HG03575 (cell line): ENCODE data around the gene CCDC177.

ENCODE experiments used
- ATAC-seq: cut with Tn5 transposase; IDR thresholded peaks from one replicate; pipeline ENCODE4 v1.9.1; 2021; ENCODE audit not compliant: unreplicated experiment, insufficient number of reproducible peaks, low FRiP score; ENCODE audit errors: extremely low read depth

CCDC177 gene

DNA sequence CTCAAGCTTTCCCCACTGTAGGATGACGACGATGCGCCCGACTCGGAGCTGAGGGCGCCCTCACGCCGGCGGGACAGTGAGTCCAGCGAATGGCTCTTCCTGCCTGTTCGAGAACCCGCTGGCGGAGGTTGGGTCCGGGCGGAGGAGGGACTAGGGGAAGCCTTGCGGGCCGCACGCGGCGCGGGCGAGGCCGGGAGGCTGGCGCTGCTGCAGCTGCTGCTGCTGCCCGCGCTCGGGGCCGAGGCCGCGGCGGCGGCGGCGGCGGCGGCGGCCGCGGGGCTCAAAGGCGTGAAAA, 1.9 kb downstream of the CCDC177 start:
- ATAC-seq: no peak

DNA sequence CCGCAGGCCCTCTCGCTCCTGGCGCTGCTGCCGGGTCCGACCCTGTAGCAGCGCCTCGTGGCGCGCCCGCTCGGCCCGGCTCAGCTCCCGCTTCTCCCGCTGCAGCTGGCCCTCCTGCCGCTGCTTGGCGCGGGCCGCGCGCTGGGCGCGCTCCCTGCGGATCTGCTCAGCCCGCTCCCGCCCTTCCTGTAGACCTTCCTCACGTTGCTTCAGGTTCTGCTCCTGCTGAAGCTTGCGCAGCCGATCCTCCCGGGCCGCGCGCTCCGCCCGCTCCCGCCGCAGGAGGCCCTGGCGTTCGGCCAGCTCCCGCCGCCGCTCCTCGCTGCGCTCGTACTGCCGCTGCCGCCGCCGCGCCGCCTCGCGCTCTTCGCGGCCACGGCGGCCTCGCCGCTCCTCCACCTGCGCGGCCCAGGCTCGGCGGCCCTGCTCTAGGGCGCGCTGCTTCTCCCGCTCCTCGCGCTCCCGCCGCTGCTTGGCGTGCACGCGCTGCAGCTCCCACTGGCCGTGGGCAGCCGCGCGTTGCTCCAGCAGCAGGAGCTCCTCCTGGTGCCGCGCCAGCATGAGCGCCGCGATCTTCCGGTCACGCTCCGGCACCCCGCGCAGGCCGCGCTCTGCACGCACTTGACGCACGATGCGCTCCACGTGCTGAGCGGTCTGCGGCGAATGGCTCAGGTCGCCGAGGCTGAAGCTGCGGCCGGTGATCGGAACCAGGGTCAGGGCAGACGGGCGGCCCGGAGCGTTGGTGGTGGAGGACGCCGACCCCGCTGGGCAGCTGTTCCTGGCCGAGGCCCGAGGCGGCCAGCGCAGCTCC, 2.4 kb downstream of the CCDC177 start:
- ATAC-seq: no peak

DNA sequence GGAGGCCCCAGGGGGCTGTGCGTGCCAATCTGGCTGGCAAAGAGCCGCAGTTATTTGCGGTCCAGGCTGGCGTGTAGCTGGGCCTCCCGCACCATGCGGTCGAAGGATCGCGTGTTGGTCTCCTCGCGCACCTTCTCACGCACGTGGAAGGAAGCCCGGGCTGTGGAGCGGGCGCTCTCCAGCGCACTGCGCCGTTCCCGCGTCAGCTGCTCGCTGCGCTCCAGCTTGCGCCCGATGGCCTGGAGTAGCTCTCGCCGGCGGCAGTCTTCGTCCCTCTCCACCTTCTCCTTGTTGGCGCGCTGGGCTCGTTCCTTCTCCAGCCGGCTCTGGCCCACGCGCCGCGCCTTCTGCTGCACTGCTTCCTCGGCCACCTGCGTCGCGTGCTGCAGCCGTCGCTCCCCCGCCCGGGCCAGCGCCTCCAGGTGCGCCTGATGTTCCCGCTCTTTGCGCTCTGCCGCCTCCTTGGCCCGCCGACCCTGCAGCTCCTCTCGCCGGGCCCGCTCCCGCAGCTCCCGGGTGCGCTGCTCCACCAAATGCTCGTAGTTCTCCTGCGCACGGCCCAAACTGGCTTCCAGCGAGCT, 3.1 kb downstream of the CCDC177 start:
- ATAC-seq: no peak

DNA sequence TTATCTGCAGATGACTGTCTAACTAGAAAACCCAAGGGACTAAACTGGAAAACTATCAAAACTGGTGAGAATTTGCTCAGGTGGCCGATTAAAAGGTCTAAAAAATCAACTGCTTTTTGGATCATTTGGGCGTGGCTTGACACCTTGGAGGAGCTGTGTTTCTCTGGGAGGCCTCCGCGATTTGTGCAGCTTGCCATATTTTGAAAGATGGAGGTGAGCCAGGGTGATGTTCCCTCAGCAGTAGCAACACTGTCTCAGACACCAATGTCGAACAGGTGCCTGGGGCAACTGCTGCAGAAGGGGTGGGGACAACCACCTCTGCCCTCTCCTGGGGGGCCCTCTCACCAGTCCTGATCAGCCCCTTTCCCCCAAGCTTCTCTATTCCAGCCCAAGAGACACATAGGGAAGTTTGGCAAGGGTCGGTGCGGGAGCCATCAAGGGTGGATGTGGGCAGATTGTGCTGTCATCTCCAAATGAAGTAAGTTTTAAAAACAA, 3.8 kb downstream of the CCDC177 start:
- ATAC-seq: no peak

DNA sequence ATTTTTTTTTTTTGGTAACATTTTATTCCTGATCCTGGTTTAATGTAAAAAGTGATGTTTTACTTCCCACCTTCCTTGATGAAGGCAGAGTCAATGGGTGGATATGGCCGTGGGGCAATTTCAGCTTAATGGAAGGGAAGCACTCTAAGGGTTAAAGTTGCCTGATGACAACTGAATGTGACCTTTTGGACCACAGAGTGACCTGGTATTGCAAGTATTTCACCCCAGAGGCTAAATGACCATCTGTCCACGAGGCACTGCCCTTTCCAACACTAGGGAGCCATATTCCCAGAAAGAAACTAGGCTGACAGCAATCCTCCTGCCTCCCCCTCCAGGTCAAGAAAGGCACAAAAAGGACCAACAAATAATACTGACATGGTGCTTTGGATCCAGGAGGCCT, 4.8 kb downstream of the CCDC177 start:
- no peak for ATAC-seq

DNA sequence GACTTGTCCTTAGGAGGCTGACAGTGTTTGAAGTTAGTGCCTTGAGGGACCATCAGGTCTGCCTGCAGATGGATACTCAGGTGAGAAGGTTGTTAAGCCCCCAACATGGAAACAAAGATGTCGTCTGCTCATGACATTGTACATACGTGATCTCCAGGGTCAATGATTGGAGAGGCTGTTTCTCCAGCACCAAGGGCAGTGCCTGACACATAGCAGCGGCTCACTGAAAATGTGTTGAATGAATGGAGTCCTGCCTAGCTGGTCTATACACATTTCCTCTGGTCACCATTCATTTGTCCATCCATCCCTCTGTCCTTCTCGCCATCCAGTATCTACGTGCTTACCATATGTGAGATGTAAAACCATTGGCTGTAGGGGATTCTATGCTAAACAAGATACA, 7.1 kb downstream of the CCDC177 start:
- ATAC-seq: no peak

DNA sequence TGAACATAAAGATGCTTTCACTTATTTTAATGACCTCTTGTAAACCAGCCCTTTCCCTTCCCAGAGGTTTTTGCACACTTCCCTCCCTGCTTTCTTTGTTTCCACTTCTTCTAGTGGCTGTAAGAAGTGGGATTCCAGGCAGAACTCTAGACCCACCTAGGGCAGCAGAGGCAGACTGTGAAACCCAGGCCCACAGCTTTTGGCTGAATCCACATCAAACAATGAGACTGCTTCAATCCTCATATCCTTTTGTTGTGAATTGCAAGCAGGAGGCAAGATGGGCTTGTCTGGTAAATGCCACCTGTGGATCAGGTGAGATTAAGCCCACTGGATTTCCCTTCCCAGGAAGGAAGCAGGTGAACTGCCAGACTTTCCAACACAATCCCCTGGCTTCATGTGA, 12.8 kb downstream of the CCDC177 start:
- ATAC-seq: no peak

DNA sequence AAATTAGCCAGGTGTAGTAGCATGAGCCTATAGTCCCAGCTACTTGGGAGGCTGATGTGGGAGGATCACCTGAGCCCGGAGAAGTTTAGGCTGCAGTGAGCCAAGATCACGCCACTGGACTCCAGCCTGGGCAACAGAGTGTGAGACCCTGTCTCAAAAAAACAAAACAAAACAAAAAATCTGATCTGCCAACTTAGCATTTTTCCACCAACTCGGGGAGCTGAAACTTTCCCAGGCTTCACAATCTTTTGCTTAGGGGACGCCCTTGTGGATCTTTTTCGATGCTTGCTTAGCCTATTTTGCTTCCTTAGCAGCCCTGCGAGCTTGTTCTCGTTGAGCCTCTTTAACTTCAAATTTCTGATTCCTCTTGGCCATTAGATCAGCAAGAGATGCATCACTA, 13.8 kb downstream of the CCDC177 start:
- ATAC-seq: no peak

DNA sequence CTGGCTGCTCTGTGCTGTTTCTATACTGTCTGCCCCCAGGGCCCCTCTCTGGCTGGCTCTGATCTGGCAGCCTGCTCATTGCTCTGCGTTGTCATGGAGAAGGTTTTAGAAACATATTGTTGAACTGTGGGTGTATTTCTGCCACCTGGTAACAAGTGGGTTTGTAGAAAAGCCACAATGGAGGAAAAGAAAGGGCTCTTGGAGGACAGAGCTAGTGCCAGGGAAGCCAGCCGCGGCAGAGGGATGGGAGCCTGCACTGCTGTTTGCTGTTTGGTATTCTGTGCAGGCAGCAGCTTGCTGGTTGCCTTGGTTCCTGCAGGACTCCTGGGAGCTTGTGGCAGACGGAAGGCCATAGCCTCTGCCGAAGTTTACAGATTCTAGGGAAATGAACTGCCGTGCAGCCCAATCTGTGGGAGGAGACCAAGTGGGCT, 15.1 kb downstream of the CCDC177 start:
- no peak for ATAC-seq

DNA sequence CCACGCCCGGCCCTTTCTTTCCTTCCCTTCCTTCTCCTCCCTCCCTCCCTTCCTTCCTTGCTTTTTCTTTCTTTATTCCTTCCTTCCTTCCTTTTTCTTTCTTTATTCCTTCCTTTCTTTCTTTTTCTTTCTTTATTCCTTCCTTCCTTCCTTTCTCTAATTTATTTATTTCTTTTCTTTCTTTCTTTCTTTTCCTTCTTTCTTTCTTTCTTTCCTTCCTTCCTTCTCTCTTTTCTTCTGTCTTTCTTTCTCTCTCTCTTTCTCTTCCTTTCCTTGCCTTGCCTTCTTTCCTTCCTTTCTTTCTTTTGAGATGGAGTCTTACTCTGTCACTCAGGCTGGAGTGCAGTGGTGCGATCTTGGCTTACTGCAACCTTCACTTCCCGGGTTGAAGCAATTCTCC, 15.9 kb downstream of the CCDC177 start:
- no peak for ATAC-seq

DNA sequence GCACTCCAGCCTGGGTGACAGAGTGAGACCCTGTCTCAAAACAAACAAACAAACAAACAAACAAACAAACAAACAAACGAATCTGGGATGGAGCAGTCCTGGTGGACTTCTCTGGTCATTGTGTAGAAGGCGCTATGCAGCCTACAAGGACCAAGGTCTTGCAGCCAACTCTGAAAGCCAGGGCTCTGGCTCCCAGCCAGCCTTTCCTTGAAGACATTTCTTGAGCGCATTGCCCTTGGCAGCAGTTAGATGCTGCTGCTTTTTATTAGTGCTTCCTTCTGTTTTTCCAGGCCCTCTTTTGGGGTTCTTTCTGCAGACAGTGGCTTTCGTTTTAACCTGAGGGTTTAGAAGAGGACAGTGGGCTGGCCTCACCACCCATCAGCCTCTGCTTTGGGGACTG, 20.2 kb downstream of the CCDC177 start:
- no peak for ATAC-seq

DNA sequence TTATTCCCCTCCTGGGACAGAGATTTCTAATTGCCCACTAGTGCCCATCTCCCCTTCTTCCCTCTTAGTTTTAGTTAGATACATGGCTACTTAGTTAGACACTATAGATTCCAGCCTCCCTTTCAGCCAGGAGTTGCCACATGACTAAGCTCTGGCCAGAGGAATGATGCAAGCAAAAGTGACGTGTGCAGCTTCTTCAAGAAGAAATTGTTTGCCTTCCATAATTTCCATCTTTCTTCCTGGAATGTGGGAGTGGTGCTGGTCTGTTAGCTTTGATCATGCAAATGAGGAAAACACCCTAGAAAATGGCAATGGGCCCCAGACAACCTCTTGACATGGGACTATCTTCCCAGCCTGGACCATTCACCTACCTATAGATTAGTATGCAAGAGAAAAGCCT, 21.4 kb downstream of the CCDC177 start:
- no peak for ATAC-seq

DNA sequence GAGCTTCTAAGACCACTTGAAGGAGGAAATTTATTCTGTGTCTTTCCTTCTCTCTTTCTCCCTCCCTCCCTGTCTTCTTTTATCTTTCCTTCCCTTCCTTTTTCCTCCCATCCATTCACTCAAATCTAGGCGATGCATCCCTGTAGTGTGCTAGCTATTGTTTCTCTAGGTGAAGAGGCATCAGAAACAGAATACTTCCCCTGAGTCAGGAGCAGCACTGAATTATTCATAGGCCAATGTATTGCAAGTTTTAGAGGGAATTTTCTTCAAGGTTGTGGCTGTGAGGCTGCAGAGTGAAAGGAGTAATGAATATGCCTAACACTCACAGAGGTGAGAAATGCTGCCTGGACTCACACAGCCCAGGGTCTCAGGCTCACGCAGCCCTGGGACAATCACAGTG, 23.2 kb downstream of the CCDC177 start:
- ATAC-seq: no peak

DNA sequence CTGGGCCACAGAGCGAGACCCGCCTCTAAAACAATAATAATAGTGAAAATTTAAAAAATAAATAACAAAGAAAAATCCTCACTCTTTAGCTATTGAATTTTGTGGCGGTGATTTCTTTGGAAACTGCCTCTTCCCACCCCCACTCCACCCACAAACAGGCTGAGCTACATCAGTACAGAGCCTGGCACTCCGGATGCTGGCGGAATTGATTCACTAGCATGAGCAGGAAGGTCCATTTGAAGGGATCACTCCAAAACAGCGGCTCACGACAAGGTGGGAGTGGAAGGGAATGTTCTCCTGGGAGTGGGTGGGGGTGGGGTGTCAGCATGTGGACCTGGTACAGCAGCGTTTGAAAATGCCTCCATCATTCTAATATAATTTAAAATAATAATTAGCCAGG, 26.1 kb downstream of the CCDC177 start:
- no peak for ATAC-seq

DNA sequence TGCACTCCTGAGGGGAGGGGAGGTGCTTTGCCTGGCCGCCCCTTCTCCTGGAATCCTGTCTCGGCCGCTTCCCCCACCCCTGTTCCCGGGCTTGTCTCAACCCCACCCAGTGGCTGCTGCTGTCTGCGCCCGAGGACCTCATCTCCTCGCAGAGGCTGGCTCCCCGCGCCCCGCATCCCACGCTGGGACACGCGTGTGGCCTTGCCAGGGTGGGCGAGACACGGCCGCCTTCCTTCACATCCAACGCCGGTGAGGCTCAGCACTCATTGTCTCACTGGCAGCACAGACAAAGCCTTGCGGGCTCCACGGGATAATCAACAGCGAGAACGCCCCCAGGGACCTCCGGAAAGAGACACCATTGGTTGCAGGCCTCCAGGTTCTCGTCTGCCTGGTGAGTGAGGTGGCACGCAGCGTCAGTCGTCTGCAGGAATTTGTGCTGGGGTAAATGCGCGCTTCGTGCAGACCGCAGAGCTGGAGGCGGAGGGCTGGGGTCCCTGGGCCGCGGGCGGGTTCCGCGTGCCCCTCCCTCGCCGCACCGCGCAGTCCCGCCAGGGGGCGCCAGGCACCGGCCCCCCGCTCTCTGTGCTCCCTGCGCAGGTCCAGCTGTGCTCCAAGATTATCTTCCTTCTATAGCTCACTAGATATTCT, 26.8 kb downstream of the CCDC177 start:
- ATAC-seq: no peak

DNA sequence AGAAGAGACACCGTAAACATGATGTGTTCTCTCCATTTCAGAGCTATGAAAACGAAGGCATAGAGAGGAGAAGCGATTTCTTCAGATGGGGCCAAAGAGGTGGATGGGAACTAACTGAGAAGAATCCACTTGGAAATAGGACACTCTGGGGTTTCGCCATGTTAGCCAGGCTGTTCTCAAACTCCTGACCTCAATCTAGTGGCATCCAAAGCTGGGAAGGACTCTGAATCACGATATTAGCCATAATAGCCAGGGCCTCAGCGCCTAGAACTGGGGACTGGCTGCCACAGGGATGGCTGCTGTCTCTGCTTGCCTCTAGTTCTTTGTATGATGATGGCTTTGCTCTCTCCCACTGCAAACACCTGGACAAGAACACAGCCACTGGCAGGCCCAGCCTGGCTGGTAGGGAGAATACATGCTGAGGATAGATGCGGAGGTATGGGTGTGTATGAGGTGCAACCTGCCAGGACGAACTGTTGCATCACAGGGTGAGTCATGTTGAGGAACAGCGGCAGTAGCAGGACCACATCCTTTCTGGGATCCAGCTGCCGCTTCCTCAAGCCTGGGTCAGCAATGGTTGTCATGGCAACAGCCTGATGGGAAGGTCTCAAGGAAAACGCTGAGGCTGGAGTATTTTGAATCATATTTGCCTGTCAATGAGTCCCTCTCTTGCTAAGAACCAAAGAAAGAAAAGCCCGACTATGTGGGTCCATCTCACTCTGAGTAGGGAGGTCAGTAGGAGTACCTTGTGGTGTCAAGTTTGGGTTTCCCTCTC, 31.1 kb downstream of the CCDC177 start:
- ATAC-seq: no peak

DNA sequence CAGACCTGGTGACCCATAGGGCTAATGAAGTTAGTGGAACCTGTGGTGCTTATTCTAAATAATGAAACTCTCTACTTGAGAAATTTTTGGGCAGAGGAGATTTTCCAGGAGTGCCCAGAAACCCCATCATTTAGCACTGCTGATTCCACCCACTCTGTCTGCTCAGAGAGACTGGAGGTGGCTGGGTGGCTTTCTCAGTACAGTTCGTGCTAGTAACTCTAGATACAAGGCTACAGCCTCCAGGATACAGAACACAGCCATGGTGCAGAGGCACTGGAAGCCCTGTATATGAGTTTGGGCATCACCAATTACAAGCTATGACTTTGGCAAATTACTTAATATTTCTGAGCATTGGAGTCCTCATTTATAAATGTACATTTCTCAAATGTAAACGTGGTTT, 32.4 kb downstream of the CCDC177 start:
- ATAC-seq: no peak

DNA sequence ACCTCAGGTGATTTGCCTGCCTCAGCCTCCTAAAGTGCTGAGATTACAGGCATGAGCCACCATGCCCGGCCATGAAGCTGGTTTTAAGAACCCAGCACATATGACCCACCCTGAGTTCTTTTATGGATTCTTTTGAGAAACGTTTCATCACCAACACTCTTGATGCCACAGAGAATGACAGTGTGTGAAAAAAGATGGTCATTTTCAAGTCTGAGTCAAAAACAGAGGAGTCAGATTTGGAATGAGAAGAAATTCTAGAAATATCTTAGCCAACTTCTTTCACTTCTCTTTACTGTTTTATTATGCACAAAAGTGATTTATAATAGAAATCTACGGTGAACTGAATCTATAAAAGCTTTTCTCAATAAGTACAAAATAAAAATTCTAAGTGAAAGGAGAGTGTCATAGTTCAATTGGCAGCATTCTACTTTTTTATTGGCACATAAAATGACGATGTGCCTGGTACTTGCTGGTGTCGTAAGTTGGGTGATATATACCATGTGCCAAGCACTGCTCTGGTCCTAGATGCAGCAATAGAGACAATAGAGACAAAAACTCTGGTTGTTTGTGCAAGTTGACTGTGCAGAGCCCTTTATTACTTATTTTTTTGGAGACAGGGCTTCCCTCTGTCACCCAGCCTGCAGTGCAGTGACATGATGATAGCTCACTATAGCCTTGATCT, 33.9 kb downstream of the CCDC177 start:
- no peak for ATAC-seq
